K562 (cell line): Measurements from ENCODE around the gene DNAJB4. TPM values are rescaled to one million over a fixed set of nuclear protein-coding genes. Genes with fewer than 3 reads are reported as not detected.

ENCODE experiments used
- ATAC-seq: fragments of 200-7000 bp; cut with Tn5 transposase; 3 replicates; pipeline ENCODE4 v1.9.1; 2020; ENCODE audit warnings: moderate library complexity
- BruUV-seq: library from RNA; stranded (reverse); fragments of 400-500 nt; replicated peaks from 2 replicates; lab custom pipeline; 2021; lab: Mats Ljungman, UMichigan
- CTCF ChIA-PET: fragments of 300-600 bp; formaldehyde crosslinking; extraction: SDS; loops from one replicate; lab custom pipeline; 2021; ENCODE audit warnings: low intra/inter-chr PET ratio; lab: Yijun Ruan, JAX
- POLR2A ChIA-PET: fragments of 300-600, 350-650 bp; sonication (Branson Sonifier 250); formaldehyde crosslinking; extraction: SDS; loops from one replicate; lab custom pipeline; 2021; ENCODE audit warnings: antibody characterized with exemption, inconsistent platforms; lab: Yijun Ruan, JAX
- DNase-seq, 4 experiments: peaks; one replicate each; pipeline versions ENCODE4 v3.0.0 to v3.0.0-alpha.2; 2011 to 2018; ENCODE audit warnings: low spot score in 3 of 4, mixed read lengths in 3 of 4; ENCODE audit errors: extremely low read depth in 1 of 4
- FAIRE-seq: peaks from 2 replicates; lab custom pipeline; 2011; peaks lifted over from hg19 to GRCh38; lab: Jason Lieb, UNC
- H2AFZ ChIP-seq: 2 replicates; pipeline ENCODE4 v1.6.0; 2011; ENCODE audit warnings: low read depth, low read length, control low read depth, inconsistent platforms
- H3K27ac ChIP-seq: fragments of 200-600 bp; 3 replicates; pipeline ENCODE4 v1.8.0; 2011; ENCODE audit warnings: low read depth, mild to moderate bottlenecking, control low read depth, inconsistent platforms, low read length, moderate library complexity, mixed read lengths; ENCODE audit errors: extremely low read depth
- H3K27me3 ChIP-seq, 2 experiments: fragments of 300-600 bp in 1 of 2; 2 replicates in 1 of 2; 3 replicates in 1 of 2; pipeline versions ENCODE4 v1.6.0 to v1.8.0; 2011; ENCODE audit warnings: inconsistent platforms in 2 of 2, low read length in 2 of 2, mild to moderate bottlenecking in 1 of 2, mixed read lengths in 1 of 2, moderate library complexity in 1 of 2; ENCODE audit not compliant: control insufficient read depth in 2 of 2, insufficient read depth in 2 of 2
- H3K36me3 ChIP-seq: fragments of 300-600 bp; 3 replicates; pipeline ENCODE4 v1.8.0; 2011; ENCODE audit warnings: mild to moderate bottlenecking, low read length, inconsistent platforms; ENCODE audit not compliant: control insufficient read depth, insufficient read depth
- H3K4me1 ChIP-seq, 2 experiments: fragments of 200-600 bp in 1 of 2; replicated peaks in 1 of 2; 2 replicates in 1 of 2; 3 replicates in 1 of 2; pipeline versions ENCODE4 v1.5.1 to v1.8.0; 2011; ENCODE audit warnings: inconsistent platforms in 2 of 2, low read length in 2 of 2, mild to moderate bottlenecking in 1 of 2, mixed read lengths in 1 of 2, moderate library complexity in 1 of 2; ENCODE audit not compliant: control insufficient read depth in 2 of 2, insufficient read depth in 2 of 2
- H3K4me2 ChIP-seq: 2 replicates; pipeline ENCODE4 v1.6.1; 2011; ENCODE audit warnings: low read length, control low read depth, inconsistent platforms, mixed read lengths; ENCODE audit not compliant: insufficient read depth
- H3K4me3 ChIP-seq: fragments of 200-600 bp; sonication (generic), shearing (Covaris generic); 2 replicates; pipeline ENCODE4 v1.5.1; 2016; ENCODE audit warnings: control low read depth, inconsistent platforms
- H3K79me2 ChIP-seq: fragments of 200-600 bp; 3 replicates; pipeline ENCODE4 v1.8.0; 2011; ENCODE audit warnings: low read length, inconsistent platforms; ENCODE audit not compliant: control insufficient read depth, insufficient read depth
- H3K9ac ChIP-seq, 2 experiments: 2 replicates each; pipeline versions ENCODE4 v1.6.0 to v1.6.1; 2011; ENCODE audit warnings: low read depth in 2 of 2, low read length in 2 of 2, control low read depth in 1 of 2, inconsistent platforms in 1 of 2, mild to moderate bottlenecking in 1 of 2, mixed read lengths in 1 of 2; ENCODE audit not compliant: insufficient read depth in 1 of 2
- H3K9me1 ChIP-seq: one replicate; pipeline ENCODE4 v1.6.0; 2011; ENCODE audit warnings: inconsistent platforms, mild to moderate bottlenecking, low read length, moderate library complexity; ENCODE audit not compliant: control insufficient read depth, insufficient read depth
- H3K9me3 ChIP-seq: replicated peaks from 2 replicates; pipeline ENCODE4 v1.5.1; 2011; ENCODE audit warnings: low read depth, low read length, inconsistent platforms; ENCODE audit not compliant: control insufficient read depth, insufficient read depth
- H4K20me1 ChIP-seq: replicated peaks from 2 replicates; pipeline ENCODE4 v1.6.1; 2011; ENCODE audit warnings: low read length, inconsistent platforms, mixed read lengths; ENCODE audit not compliant: control insufficient read depth, insufficient read depth
- BHLHE40 ChIP-seq: IDR thresholded peaks from 2 replicates; pipeline ENCODE4 v1.6.1; 2011; ENCODE audit warnings: low read length, improper control_type of control experiment
- ETV1 ChIP-seq: fragments of 450-650 bp; conservative IDR thresholded peaks from 2 replicates; pipeline ENCODE4 v1.6.1; 2016; ENCODE audit warnings: missing genetic modification characterization, control low read depth, low read depth, missing compliant biosample characterization
- IRF9 ChIP-seq: fragments of 450-650 bp; IDR thresholded peaks from 2 replicates; pipeline ENCODE4 v1.6.1; 2016; ENCODE audit warnings: missing biosample characterization, missing genetic modification characterization
- RHOXF2B ChIP-seq: fragments of 250-450 bp; sonication (Bioruptor Pico); conservative IDR thresholded peaks from 2 replicates; pipeline ENCODE4 v1.5.1; 2021
- TCFL5 ChIP-seq: fragments of 250-450 bp; sonication (Bioruptor Pico); conservative IDR thresholded peaks from 2 replicates; pipeline ENCODE4 v1.6.1; 2021; ENCODE audit warnings: mild to moderate bottlenecking, moderate library complexity, matching md5 sums
- TRIM28 ChIP-seq: fragments of 450-650 bp; IDR thresholded peaks from 2 replicates; pipeline ENCODE4 v1.6.1; 2017
- WGBS: fragments of 100-300 bp; shearing (Covaris generic); methylation state at CpG from one replicate; pipeline ENCODE4 v1.1.6; 2016; ENCODE audit warnings: low coverage, mixed read lengths; ENCODE audit not compliant: insufficient coverage; ENCODE audit errors: missing lambda C conversion rate; 5-methylcytosine and 5-hydroxymethylcytosine counted together
- in situ Hi-C: fragments of 300-500 bp; cut with MboI; formaldehyde crosslinking; loops from 4 replicates; pipeline ENCODE4 v1.15.0; 2018; ENCODE audit warnings: inconsistent platforms, mixed read lengths
- intact Hi-C: fragments of 100-400 bp; cut with micrococcal nuclease; formaldehyde crosslinking; loops from 2 replicates; pipeline ENCODE4 v1.14.2; 2022
- polyA plus RNA-seq, 8 experiments: library from polyadenylated mRNA; depleted of rRNA in 4 of 8; stranded (reverse) in 5 of 8; unstranded in 3 of 8; fragments of >200 nt; fragmentation: Nextera tagmentation in 2 of 8; fragmentation: Illumina TruSeq in 1 of 8; extraction: Ambion mirVana in 2 of 8; extraction: Trizol in 1 of 8; gene quantifications; 2 replicates each; pipeline versions ENCODE4 v1.2.1 to v1.2.3, GENCODE V29; 2011 to 2014; ENCODE audit warnings: inconsistent platforms in 1 of 8, missing spikeins in 1 of 8
- total RNA-seq, 7 experiments: library from RNA; depleted of rRNA in 6 of 7; stranded (reverse); fragments of >200 nt in 6 of 7; fragmentation: Illumina TruSeq in 2 of 7; extraction: Trizol in 2 of 7; gene quantifications; 2 replicates each; pipeline versions ENCODE4 v1.2.1 to v1.2.3, GENCODE V29; 2011 to 2021; ENCODE audit warnings: low replicate concordance in 1 of 7

DNAJB4 gene
- total and polyA plus RNA-seq, 9 of the 15 experiments (the other 6 are each of a cell fraction or from before 2014, with no cell fraction given), result 8.5 to 27.7 (median 19.8) TPM

GRCh38 chr1:77984629-77985028 lies 20.1 kb upstream of the DNAJB4 start:
- POLR2A ChIA-PET, result interaction anchor here (9.1 kb wide), 1 partner anchor 17 kb away, joined by 118 read pairs; the partner anchor contains the start of gene DNAJB4
- peaks cover 87% of the 10 kb centered on the region for H3K79me2 ChIP-seq

More at GRCh38 chr1:77984629-77985028, 20.1 kb upstream of the DNAJB4 start:
- Histone ChIP-seq H3K9me3 (no peaks in the 10 kb centered on the region), H2AFZ (no peak overlapping the region), H3K9me1 (no peaks in the 10 kb centered on the region), H3K27me3 (no peaks in the 10 kb centered on the region), H4K20me1 (no peaks in the 10 kb centered on the region; the same call in 1 of the 2 replicates), H3K9ac (no peak overlapping the region), H3K27ac (no peak overlapping the region), H3K4me2 (no peak overlapping the region), H3K4me1 (peaks cover 0 to 5% of the 10 kb centered on the region in 2 experiments; a peak in 2 of 5 replicates), H3K36me3 (peaks cover 34% of the 10 kb centered on the region), H3K4me3 (no peak overlapping the region)
- no peak for ATAC-seq
- in situ Hi-C loops (no loop called here), intact Hi-C loops (no loop called here)
- no peak for TF ChIP-seq TCFL5
- TF ChIP-seq RHOXF2B, result no peak
- no peak for TF ChIP-seq TRIM28
- no peak for TF ChIP-seq IRF9 (tag)
- TF ChIP-seq BHLHE40, result no peak
- no peak for TF ChIP-seq ETV1 (tag)
- CTCF ChIA-PET, result interaction anchor here (1.1 kb wide), 1 partner anchor 129 kb away, joined by 3 read pairs; no protein-coding TSS in a partner anchor
- 93% methylated on average over 4 of the region's 4 CpGs for WGBS
- BruUV-seq, result no TSS peak
- FAIRE-seq, result no peak
- no peak for DNase-seq
